HepG2 (cell line): ENCODE data around the gene STX10. TPM values are rescaled to one million over a fixed set of nuclear protein-coding genes. Genes with fewer than 3 reads are reported as not detected.

Source experiments
- AHR ChIP-seq: IDR thresholded peaks from 2 replicates; pipeline ENCODE4 v1.6.1; 2018; ENCODE audit warnings: missing genetic modification reagents, missing compliant biosample characterization
- DR1 ChIP-seq: sonication (generic); formaldehyde crosslinking; IDR thresholded peaks from 2 replicates; pipeline ENCODE4 v1.8.0; 2021; ENCODE audit warnings: mild to moderate bottlenecking, missing genetic modification reagents, inconsistent platforms
- ETV6 ChIP-seq: sonication (generic); formaldehyde crosslinking; conservative IDR thresholded peaks from 2 replicates; pipeline ENCODE4 v1.4.0; 2020; ENCODE audit warnings: missing genetic modification reagents
- FOSL1 ChIP-seq: sonication (generic); formaldehyde crosslinking; IDR thresholded peaks from 2 replicates; pipeline ENCODE4 v1.9.0; 2021; ENCODE audit warnings: missing genetic modification reagents, borderline replicate concordance
- GABPA ChIP-seq, 2 experiments: IDR thresholded peaks; 2 replicates each; pipeline ENCODE4 v1.6.1; 2011 to 2016; ENCODE audit warnings: low read depth in 2 of 2, low read length in 1 of 2, missing biosample characterization in 1 of 2, missing genetic modification characterization in 1 of 2
- SALL1 ChIP-seq: sonication (generic); formaldehyde crosslinking; IDR thresholded peaks from 2 replicates; pipeline ENCODE4 v1.8.0; 2022; ENCODE audit warnings: mild to moderate bottlenecking, missing genetic modification reagents
- TBP ChIP-seq: sonication (generic); formaldehyde crosslinking; IDR thresholded peaks from 2 replicates; pipeline ENCODE4 v1.5.0; 2020; ENCODE audit warnings: missing genetic modification reagents
- TMF1 ChIP-seq: sonication (generic); formaldehyde crosslinking; IDR thresholded peaks from 2 replicates; pipeline ENCODE4 v1.8.1; 2022; ENCODE audit warnings: low read depth, missing genetic modification reagents
- ZBTB42 ChIP-seq: sonication (generic); formaldehyde crosslinking; IDR thresholded peaks from 2 replicates; pipeline ENCODE4 v1.5.0; 2020; ENCODE audit warnings: mild to moderate bottlenecking, missing genetic modification reagents
- ZNF781 ChIP-seq: sonication (generic); formaldehyde crosslinking; IDR thresholded peaks from 2 replicates; pipeline ENCODE4 v1.5.1; 2020; ENCODE audit warnings: borderline replicate concordance, mild to moderate bottlenecking, missing genetic modification reagents; ENCODE audit errors: not compliant biosample characterization
- polyA plus RNA-seq, 8 experiments: library from polyadenylated mRNA; depleted of rRNA in 3 of 8; stranded (reverse) in 7 of 8; unstranded in 1 of 8; fragments of >200 nt; fragmentation: Illumina TruSeq in 4 of 8; extraction: Trizol in 4 of 8; gene quantifications; 2 replicates each; pipeline versions ENCODE4 v1.2.1 to v1.2.3, GENCODE V29; 2011 to 2016; ENCODE audit warnings: low read depth in 4 of 8, missing spikeins in 1 of 8, mixed read lengths in 1 of 8; ENCODE audit not compliant: insufficient read depth in 1 of 8
- total RNA-seq, 5 experiments: library from RNA; depleted of rRNA; stranded (reverse); fragments of >200 nt; fragmentation: Illumina TruSeq; extraction: Trizol; gene quantifications; 2 replicates each; pipeline ENCODE4 v1.2.3, GENCODE V29; 2016; ENCODE audit warnings: low read depth in 1 of 5
- TF ChIP-seq, protein P1 (sequence below): sonication (generic); formaldehyde crosslinking; IDR thresholded peaks from 2 replicates; pipeline ENCODE4 v1.4.0; 2020; ENCODE audit warnings: missing genetic modification reagents, low read depth, mild to moderate bottlenecking, borderline replicate concordance
- TF ChIP-seq, protein P2 (sequence below): sonication (generic); formaldehyde crosslinking; IDR thresholded peaks from 2 replicates; pipeline ENCODE4 v1.5.1; 2020; ENCODE audit warnings: mild to moderate bottlenecking, missing genetic modification reagents, moderate library complexity
- TF ChIP-seq, protein P3 (sequence below): sonication (generic); formaldehyde crosslinking; IDR thresholded peaks from 2 replicates; pipeline ENCODE4 v1.5.0; 2020; ENCODE audit warnings: mild to moderate bottlenecking, missing genetic modification reagents
- TF ChIP-seq, protein P4 (sequence below): IDR thresholded peaks from 2 replicates; pipeline ENCODE4 v1.6.1; 2018; ENCODE audit warnings: missing genetic modification reagents
- TF ChIP-seq, protein P5 (sequence below): sonication (generic); formaldehyde crosslinking; IDR thresholded peaks from 2 replicates; pipeline ENCODE4 v1.8.0; 2022; ENCODE audit warnings: missing genetic modification reagents, mild to moderate bottlenecking, inconsistent platforms, borderline replicate concordance
- TF ChIP-seq, protein P6 (sequence below), 2 experiments: sonication (generic) in 1 of 2; formaldehyde crosslinking in 1 of 2; IDR thresholded peaks; 2 replicates each; pipeline versions ENCODE4 v1.4.0 to v1.6.1; 2016 to 2020; ENCODE audit warnings: borderline replicate concordance in 1 of 2, low read depth in 1 of 2, mild to moderate bottlenecking in 1 of 2, missing genetic modification reagents in 1 of 2
- TF ChIP-seq, protein P7 (sequence below): sonication (generic); formaldehyde crosslinking; IDR thresholded peaks from 2 replicates; pipeline ENCODE4 v1.5.0; 2020; ENCODE audit warnings: missing genetic modification reagents, mild to moderate bottlenecking, borderline replicate concordance

The STX10 gene
- total and polyA plus RNA-seq, 2 of the 13 experiments (the other 11 are each of a cell fraction or from before 2014, with no cell fraction given): 47.9 to 66.4 TPM

DNA sequence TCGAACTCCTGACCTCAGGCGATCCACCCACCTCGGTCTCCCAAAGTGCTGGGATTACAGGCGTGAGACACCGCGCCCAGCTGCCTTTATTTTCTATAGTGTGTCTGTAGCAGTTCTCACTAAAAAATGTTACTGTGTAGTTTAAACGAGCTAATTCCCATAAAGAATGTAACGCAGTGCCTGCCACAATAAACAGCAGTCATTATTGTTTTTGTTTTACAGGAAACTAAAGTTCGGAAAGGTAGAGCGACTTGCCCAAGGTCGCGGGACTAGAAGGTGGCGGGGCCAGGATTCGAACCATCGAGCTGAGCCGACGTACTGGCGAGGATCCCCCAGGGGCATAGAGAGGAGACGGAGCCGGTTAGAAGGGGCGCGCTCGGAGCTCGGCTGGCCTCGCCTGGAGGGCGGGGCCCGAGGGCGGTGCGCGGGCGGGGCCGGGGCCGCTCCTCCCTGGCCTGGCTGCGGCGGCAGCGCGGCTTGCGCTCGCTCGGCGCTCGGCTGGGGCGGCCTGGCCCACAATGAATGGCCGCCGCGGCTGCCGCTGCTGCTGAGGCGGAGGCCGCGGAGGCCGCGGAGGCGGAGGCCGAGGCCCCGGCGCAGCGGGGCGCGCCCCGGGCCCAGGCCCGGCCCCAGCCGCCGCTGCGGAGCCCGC lies 32.3 kb downstream of the STX10 start, which contains the start of gene NACC1 (continued):
- TF ChIP-seq, protein P1, sequence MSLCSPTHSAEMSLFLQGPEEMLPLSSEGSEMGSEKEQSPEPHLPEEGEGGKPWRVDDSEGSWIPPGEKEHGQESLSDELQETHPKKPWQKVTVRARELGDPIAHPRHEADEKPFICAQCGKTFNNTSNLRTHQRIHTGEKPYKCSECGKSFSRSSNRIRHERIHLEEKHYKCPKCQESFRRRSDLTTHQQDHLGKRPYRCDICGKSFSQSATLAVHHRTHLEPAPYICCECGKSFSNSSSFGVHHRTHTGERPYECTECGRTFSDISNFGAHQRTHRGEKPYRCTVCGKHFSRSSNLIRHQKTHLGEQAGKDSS: no peak
- TF ChIP-seq, protein P2, sequence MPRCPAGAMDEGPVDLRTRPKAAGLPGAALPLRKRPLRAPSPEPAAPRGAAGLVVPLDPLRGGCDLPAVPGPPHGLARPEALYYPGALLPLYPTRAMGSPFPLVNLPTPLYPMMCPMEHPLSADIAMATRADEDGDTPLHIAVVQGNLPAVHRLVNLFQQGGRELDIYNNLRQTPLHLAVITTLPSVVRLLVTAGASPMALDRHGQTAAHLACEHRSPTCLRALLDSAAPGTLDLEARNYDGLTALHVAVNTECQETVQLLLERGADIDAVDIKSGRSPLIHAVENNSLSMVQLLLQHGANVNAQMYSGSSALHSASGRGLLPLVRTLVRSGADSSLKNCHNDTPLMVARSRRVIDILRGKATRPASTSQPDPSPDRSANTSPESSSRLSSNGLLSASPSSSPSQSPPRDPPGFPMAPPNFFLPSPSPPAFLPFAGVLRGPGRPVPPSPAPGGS (CRISPR knock-in tag): no peak
- TF ChIP-seq ZNF781 (CRISPR knock-in tag) (no peak), AHR (CRISPR knock-in tag) (no peak), GABPA (IDR thresholded peaks at IDR 0.05; ENCODE audit: low read depth, low read length) (peak; percentile 37; the same call in 1 of the 2 replicates), GABPA (CRISPR knock-in tag; IDR thresholded peaks at IDR 0.05; ENCODE audit: low read depth) (peak; percentile 30; the same call in 1 of the 2 replicates), SALL1 (peak; percentile 58; the same call in 1 of the 2 replicates), ZBTB42 (no peak), FOSL1 (CRISPR knock-in tag) (no peak), TMF1 (no peak), DR1 (CRISPR knock-in tag) (no peak), ETV6 (CRISPR knock-in tag) (no peak), TBP (CRISPR knock-in tag) (no peak)
- TF ChIP-seq, protein P3, sequence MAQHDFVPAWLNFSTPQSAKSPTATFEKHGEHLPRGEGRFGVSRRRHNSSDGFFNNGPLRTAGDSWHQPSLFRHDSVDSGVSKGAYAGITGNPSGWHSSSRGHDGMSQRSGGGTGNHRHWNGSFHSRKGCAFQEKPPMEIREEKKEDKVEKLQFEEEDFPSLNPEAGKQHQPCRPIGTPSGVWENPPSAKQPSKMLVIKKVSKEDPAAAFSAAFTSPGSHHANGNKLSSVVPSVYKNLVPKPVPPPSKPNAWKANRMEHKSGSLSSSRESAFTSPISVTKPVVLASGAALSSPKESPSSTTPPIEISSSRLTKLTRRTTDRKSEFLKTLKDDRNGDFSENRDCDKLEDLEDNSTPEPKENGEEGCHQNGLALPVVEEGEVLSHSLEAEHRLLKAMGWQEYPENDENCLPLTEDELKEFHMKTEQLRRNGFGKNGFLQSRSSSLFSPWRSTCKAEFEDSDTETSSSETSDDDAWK (CRISPR knock-in tag): no peak
- TF ChIP-seq, protein P4, sequence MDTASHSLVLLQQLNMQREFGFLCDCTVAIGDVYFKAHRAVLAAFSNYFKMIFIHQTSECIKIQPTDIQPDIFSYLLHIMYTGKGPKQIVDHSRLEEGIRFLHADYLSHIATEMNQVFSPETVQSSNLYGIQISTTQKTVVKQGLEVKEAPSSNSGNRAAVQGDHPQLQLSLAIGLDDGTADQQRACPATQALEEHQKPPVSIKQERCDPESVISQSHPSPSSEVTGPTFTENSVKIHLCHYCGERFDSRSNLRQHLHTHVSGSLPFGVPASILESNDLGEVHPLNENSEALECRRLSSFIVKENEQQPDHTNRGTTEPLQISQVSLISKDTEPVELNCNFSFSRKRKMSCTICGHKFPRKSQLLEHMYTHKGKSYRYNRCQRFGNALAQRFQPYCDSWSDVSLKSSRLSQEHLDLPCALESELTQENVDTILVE (CRISPR knock-in tag): no peak
- TF ChIP-seq, protein P5, sequence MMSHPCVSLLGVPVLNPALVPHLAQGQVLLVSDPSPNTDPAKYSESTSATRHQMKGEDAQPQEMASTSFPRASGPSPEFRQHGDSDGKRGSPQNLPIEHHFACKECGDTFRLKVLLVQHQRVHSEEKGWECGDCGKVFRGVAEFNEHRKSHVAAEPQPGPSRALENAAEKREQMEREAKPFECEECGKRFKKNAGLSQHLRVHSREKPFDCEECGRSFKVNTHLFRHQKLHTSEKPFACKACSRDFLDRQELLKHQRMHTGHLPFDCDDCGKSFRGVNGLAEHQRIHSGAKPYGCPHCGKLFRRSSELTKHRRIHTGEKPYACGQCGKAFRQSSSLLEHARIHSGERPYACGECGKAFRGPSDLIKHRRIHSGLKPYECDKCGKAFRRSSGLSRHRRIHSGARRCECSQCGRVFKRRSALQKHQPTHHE (CRISPR knock-in tag): no peak
- TF ChIP-seq, protein P6, sequence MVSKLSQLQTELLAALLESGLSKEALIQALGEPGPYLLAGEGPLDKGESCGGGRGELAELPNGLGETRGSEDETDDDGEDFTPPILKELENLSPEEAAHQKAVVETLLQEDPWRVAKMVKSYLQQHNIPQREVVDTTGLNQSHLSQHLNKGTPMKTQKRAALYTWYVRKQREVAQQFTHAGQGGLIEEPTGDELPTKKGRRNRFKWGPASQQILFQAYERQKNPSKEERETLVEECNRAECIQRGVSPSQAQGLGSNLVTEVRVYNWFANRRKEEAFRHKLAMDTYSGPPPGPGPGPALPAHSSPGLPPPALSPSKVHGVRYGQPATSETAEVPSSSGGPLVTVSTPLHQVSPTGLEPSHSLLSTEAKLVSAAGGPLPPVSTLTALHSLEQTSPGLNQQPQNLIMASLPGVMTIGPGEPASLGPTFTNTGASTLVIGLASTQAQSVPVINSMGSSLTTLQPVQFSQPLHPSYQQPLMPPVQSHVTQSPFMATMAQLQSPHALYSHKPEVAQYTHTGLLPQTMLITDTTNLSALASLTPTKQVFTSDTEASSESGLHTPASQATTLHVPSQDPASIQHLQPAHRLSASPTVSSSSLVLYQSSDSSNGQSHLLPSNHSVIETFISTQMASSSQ (IDR thresholded peaks at IDR 0.05; ENCODE audit: low read depth): no peak
- TF ChIP-seq, protein P6 (CRISPR knock-in tag; IDR thresholded peaks at IDR 0.05; ENCODE audit: borderline replicate concordance): no peak
- TF ChIP-seq, protein P7, sequence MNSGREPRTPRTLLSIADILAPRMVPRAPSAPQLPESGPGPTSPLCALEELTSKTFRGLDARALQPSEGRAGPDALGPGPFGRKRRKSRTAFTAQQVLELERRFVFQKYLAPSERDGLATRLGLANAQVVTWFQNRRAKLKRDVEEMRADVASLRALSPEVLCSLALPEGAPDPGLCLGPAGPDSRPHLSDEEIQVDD (CRISPR knock-in tag): no peak
